Neural cell (in vitro differentiated cells): ENCODE results near the gene MRPL30. TPM values are rescaled to one million over a fixed set of nuclear protein-coding genes. Genes with fewer than 3 reads are reported as not detected.
"Not testable (repeated sequence)": the region's sequence is repeated elsewhere in the genome, so short reads cannot be mapped to it uniquely, and the experiment has no call there.

ENCODE experiments used
- H2AFZ ChIP-seq: fragments of 200-600, 300-800 bp; sonication (generic), shearing (Covaris generic); 2 replicates; pipeline ENCODE4 v1.6.0; 2014; ENCODE audit warnings: low read depth, mild to moderate bottlenecking, antibody characterized with exemption, low read length, moderate library complexity
- H3F3A ChIP-seq: fragments of 200-600 bp; shearing (Covaris generic); 2 replicates; pipeline ENCODE4 v1.6.1; 2016; ENCODE audit warnings: mild to moderate bottlenecking, moderate library complexity, mixed read lengths, antibody characterized with exemption, low read length; ENCODE audit not compliant: insufficient read depth, poor library complexity, severe bottlenecking
- H3K27ac ChIP-seq: fragments of 200-600, 300-800 bp; sonication (generic), shearing (Covaris generic); 2 replicates; pipeline ENCODE4 v1.5.1; 2014; ENCODE audit warnings: mild to moderate bottlenecking, low read length, moderate library complexity
- H3K27me3 ChIP-seq: fragments of 300-800, 200-600 bp; sonication (generic), shearing (Covaris generic); 2 replicates; pipeline ENCODE4 v1.6.0; 2014; ENCODE audit warnings: mild to moderate bottlenecking, low read depth, low read length, moderate library complexity; ENCODE audit not compliant: insufficient read depth
- H3K36me3 ChIP-seq: fragments of 300-800, 200-600 bp; sonication (generic), shearing (Covaris generic); 2 replicates; pipeline ENCODE4 v1.5.1; 2014; ENCODE audit warnings: mild to moderate bottlenecking, antibody characterized with exemption, low read length, moderate library complexity; ENCODE audit not compliant: insufficient read depth
- H3K4me2 ChIP-seq: fragments of 300-800, 200-600 bp; sonication (generic), shearing (Covaris generic); 2 replicates; pipeline ENCODE4 v1.6.0; 2014; ENCODE audit warnings: mild to moderate bottlenecking, low read length
- H3K4me3 ChIP-seq: fragments of 300-800, 200-600 bp; sonication (generic), shearing (Covaris generic); 2 replicates; pipeline ENCODE4 v1.5.1; 2014; ENCODE audit warnings: mild to moderate bottlenecking, low read length, moderate library complexity
- H3K79me2 ChIP-seq: fragments of 200-600 bp; shearing (Covaris generic); replicated peaks from 2 replicates; pipeline ENCODE4 v1.6.0; 2014; ENCODE audit warnings: mild to moderate bottlenecking, low read length, moderate library complexity; ENCODE audit not compliant: insufficient read depth
- H3K9ac ChIP-seq: fragments of 300-800, 200-600 bp; sonication (generic), shearing (Covaris generic); 2 replicates; pipeline ENCODE4 v1.6.1; 2016; ENCODE audit warnings: mild to moderate bottlenecking, low read length, mixed read lengths
- H3K9me2 ChIP-seq: fragments of 200-600 bp; shearing (Covaris generic); 2 replicates; pipeline ENCODE4 v1.6.1; 2016; ENCODE audit warnings: mild to moderate bottlenecking, low read length, mixed read lengths; ENCODE audit not compliant: insufficient read depth
- H3K9me3 ChIP-seq: fragments of 200-600, 300-800 bp; sonication (generic), shearing (Covaris generic); 2 replicates; pipeline ENCODE4 v1.6.1; 2016; ENCODE audit warnings: mild to moderate bottlenecking, mixed run types, low read length, moderate library complexity, mixed read lengths
- H4K20me1 ChIP-seq: fragments of 200-600 bp; shearing (Covaris generic); 2 replicates; pipeline ENCODE4 v1.6.1; 2016; ENCODE audit warnings: mild to moderate bottlenecking, mixed run types; ENCODE audit not compliant: insufficient read depth
- CTCF ChIP-seq: fragments of 450-650 bp; IDR thresholded peaks from 2 replicates; pipeline ENCODE4 v1.5.1; 2014; ENCODE audit warnings: antibody characterized with exemption, mild to moderate bottlenecking, moderate library complexity; ENCODE audit not compliant: poor library complexity, severe bottlenecking
- EP300 ChIP-seq: fragments of 450-650 bp; conservative IDR thresholded peaks from 2 replicates; pipeline ENCODE4 v1.6.1; 2014; ENCODE audit warnings: antibody characterized with exemption, mild to moderate bottlenecking, moderate library complexity; ENCODE audit not compliant: poor library complexity, severe bottlenecking
- EZH2 ChIP-seq: fragments of 200-600, 300-800 bp; shearing (Covaris generic), sonication (generic); IDR thresholded peaks from 2 replicates; pipeline ENCODE4 v1.6.1; 2014; ENCODE audit warnings: antibody characterized with exemption, low read length, borderline replicate concordance, mild to moderate bottlenecking; ENCODE audit not compliant: insufficient read depth, poor library complexity, severe bottlenecking
- MXI1 ChIP-seq: fragments of 450-650 bp; conservative IDR thresholded peaks from 2 replicates; pipeline ENCODE4 v1.6.1; 2014; ENCODE audit warnings: antibody characterized with exemption, mild to moderate bottlenecking; ENCODE audit not compliant: poor library complexity, severe bottlenecking
- POLR2AphosphoS5 ChIP-seq: IDR thresholded peaks from 2 replicates; pipeline ENCODE4 v1.6.1; 2012
- RAD21 ChIP-seq: fragments of 450-650 bp; conservative IDR thresholded peaks from 2 replicates; pipeline ENCODE4 v1.6.1; 2014; ENCODE audit warnings: antibody characterized with exemption, mild to moderate bottlenecking, moderate library complexity
- SMC3 ChIP-seq: fragments of 450-650 bp; conservative IDR thresholded peaks from 2 replicates; pipeline ENCODE4 v1.6.1; 2014; ENCODE audit warnings: antibody characterized with exemption, mild to moderate bottlenecking, moderate library complexity; ENCODE audit not compliant: poor library complexity
- TAF1 ChIP-seq: IDR thresholded peaks from 2 replicates; pipeline ENCODE4 v1.6.1; 2012; ENCODE audit warnings: low read depth
- polyA plus RNA-seq: library from polyadenylated mRNA; depleted of rRNA; stranded (reverse); fragments of >200 nt; gene quantifications from 2 replicates; pipeline ENCODE4 v1.2.3, GENCODE V29; 2014
- TF ChIP-seq, protein P1 (sequence below): IDR thresholded peaks from 2 replicates; pipeline ENCODE4 v1.6.1; 2012; ENCODE audit warnings: borderline replicate concordance

Gene MRPL30
- polyA plus RNA-seq, 1 donor from 2014 or later: 43.1 TPM

DNA sequence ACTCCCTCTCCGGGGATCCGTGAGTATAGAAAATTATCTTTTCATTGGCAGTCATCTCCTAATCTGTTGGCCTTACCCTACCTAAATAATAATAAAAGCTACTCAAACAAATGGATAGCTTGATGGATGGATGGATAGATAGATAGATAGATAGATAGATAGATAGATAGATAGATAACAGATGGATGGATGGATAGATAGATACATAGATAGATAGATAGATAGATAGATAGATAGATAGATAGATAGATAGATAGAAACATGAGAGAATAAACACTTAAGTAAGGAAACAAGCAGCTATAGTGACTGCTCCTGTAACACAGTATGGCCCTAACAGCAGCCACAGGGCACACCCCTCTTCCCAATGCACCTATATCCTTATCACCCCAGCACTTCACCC is 35.1 kb downstream of the MRPL30 start:
- Histone ChIP-seq H3F3A (no peaks in the 10 kb centered on the region), H3K4me3 (no peak overlapping the region), H3K79me2 (no peaks in the 10 kb centered on the region), H3K4me2 (no peak overlapping the region), H3K9me2 (no peaks in the 10 kb centered on the region), H3K9ac (no peak overlapping the region), H3K36me3 (no peaks in the 10 kb centered on the region), H2AFZ (no peak overlapping the region), H3K27ac (no peak overlapping the region), H3K27me3 (no peaks in the 10 kb centered on the region), H4K20me1 (no peaks in the 10 kb centered on the region), H3K9me3 (no peaks in the 10 kb centered on the region)
- TF ChIP-seq POLR2AphosphoS5 (no peak), SMC3 (no peak), MXI1 (no peak), CTCF (no peak)
- TF ChIP-seq, protein P1, sequence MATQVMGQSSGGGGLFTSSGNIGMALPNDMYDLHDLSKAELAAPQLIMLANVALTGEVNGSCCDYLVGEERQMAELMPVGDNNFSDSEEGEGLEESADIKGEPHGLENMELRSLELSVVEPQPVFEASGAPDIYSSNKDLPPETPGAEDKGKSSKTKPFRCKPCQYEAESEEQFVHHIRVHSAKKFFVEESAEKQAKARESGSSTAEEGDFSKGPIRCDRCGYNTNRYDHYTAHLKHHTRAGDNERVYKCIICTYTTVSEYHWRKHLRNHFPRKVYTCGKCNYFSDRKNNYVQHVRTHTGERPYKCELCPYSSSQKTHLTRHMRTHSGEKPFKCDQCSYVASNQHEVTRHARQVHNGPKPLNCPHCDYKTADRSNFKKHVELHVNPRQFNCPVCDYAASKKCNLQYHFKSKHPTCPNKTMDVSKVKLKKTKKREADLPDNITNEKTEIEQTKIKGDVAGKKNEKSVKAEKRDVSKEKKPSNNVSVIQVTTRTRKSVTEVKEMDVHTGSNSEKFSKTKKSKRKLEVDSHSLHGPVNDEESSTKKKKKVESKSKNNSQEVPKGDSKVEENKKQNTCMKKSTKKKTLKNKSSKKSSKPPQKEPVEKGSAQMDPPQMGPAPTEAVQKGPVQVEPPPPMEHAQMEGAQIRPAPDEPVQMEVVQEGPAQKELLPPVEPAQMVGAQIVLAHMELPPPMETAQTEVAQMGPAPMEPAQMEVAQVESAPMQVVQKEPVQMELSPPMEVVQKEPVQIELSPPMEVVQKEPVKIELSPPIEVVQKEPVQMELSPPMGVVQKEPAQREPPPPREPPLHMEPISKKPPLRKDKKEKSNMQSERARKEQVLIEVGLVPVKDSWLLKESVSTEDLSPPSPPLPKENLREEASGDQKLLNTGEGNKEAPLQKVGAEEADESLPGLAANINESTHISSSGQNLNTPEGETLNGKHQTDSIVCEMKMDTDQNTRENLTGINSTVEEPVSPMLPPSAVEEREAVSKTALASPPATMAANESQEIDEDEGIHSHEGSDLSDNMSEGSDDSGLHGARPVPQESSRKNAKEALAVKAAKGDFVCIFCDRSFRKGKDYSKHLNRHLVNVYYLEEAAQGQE: no peak

- Histone ChIP-seq H2AFZ (no peak overlapping the region), H3K9me2 (no peaks in the 10 kb centered on the region), H3K27ac (no peak overlapping the region), H3K9me3 (no peaks in the 10 kb centered on the region), H3K36me3 (no peaks in the 10 kb centered on the region), H3K4me3 (no peak overlapping the region), H3K27me3 (no peaks in the 10 kb centered on the region), H3F3A (no peaks in the 10 kb centered on the region), H3K79me2 (no peaks in the 10 kb centered on the region), H4K20me1 (no peaks in the 10 kb centered on the region), H3K9ac (no peak overlapping the region), H3K4me2 (no peak overlapping the region)
- TF ChIP-seq TAF1: no peak
- no peak for TF ChIP-seq EZH2
- TF ChIP-seq, protein P1: no peak
- no peak for TF ChIP-seq EP300
- no peak for TF ChIP-seq POLR2AphosphoS5
- no peak for TF ChIP-seq RAD21
- TF ChIP-seq CTCF: no peak
- no peak for TF ChIP-seq SMC3
- TF ChIP-seq MXI1: no peak
Observed at GRCh38 chr2:99217929-99218501, 37.0 kb downstream of the MRPL30 start.

DNA sequence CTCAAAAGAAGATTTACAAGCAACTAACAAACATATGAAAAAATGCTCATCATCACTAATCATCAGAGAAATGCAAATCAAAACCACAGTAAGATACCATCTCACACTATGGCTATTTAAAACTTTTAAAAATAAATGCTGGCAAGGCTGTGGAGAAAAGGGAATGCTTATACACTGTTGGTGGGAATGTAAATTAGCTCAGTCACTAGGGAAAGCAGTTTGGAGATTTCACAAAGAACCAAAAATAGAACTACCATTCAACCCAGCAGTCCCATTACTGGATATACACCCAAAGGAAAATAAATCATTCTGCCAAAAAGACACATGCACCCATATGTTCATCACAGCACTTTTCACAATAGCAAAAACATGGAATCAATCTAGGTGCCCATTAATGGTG is 52.2 kb downstream of the MRPL30 start:
- not testable (repeated sequence) for H3K9me3 ChIP-seq, H3K79me2 ChIP-seq, H4K20me1 ChIP-seq, H3K4me2 ChIP-seq, H3K9ac ChIP-seq, H3K27ac ChIP-seq, H3F3A ChIP-seq, H3K36me3 ChIP-seq, H3K27me3 ChIP-seq, H3K9me2 ChIP-seq, H2AFZ ChIP-seq, H3K4me3 ChIP-seq
